HG03280 (cell line): ENCODE results near the gene ADAM19.
A peak's percentile ranks its signal among the peaks of the same experiment; 100 is the strongest.
"Not testable (repeated sequence)": the region's sequence is repeated elsewhere in the genome, so short reads cannot be mapped to it uniquely, and the experiment has no call there.

Source experiments
- ATAC-seq: cut with Tn5 transposase; IDR thresholded peaks from one replicate; pipeline ENCODE4 v1.9.1; 2021; ENCODE audit warnings: mild to moderate bottlenecking, moderate library complexity; ENCODE audit not compliant: unreplicated experiment

Gene ADAM19

DNA sequence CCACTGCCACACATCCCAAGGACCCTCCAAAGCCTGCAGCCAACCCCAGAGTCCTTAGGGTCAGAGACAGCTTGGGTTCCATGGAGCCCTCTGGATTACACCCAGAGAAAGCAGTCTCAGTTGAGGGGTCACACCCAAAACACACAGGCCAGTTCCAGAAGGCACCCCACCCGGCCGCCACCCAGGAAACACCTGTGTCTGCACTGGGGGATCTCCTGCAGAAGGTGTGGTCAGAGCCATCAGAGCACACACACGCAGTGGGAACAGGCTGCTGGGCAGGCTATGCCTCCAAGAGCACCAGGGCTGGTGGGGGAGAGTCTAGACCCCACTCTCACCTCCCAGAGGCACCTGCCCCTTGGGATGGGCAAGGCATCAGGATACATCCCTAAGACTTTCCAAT lies 88.2 kb downstream of the ADAM19 start:
- ATAC-seq = peak; percentile 40

DNA sequence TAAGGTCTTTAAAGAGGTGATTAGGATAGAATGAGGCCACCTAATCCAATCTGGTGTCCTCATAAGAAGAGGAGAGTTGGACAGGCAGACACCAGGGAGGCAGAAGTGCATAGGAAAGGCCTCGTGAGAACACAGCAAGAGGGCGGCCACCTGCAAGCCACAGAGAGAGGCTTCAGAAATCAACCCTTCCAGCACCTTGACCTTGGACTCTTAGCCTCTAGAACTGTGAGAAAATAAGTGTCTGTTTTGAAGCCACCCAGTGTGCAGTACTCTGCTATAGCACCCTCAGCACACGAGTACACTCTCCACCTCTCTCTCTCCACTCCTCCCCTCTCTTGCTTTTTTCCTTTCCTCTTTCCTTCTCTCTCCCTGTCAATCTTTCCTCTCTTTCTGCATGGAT lies 88.7 kb downstream of the ADAM19 start:
- peak; percentile 60 for ATAC-seq

DNA sequence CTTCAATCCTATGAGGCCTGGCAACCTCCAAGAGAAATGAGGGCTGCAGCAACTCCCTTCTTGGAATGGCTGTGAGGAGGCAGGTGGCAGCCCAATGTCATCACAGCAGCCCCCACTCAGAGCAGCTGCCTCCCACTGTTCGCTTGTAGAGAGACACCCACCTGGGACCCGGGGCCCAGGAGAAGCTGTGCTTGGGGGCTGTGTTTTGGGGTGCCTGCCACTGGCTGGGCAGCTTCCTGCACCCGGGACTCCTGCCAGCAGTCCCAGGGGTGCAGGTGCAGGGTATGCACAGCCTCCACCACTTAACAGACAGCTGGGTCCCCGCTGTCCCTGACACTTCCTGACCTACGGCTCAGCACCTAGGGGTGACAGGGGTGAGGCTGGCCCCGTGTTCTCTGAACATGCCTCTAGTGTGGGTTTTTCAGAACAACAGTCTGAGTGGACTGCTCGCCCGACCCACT lies 89.3 kb downstream of the ADAM19 start:
- ATAC-seq = peak; percentile 38

DNA sequence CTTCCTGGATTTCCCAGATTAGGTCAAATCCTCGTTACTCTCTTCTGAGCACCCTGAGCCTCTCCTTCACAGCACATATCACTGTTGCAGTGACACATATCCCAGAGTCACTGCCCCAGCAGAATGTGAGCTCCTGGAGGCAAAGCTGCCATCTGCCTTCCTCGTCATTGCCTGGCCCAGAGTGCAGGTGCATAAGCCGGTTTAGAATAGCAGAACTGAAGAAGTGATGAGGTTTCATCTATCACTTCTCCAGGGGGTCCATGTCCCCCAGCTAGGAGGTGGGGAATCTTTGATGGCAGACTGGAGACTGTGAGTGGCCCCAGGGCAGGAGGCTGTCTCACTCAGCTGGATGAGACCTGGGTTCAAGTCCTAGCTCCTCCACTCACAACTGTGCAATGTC lies 89.8 kb downstream of the ADAM19 start:
- ATAC-seq = peak; percentile 45

DNA sequence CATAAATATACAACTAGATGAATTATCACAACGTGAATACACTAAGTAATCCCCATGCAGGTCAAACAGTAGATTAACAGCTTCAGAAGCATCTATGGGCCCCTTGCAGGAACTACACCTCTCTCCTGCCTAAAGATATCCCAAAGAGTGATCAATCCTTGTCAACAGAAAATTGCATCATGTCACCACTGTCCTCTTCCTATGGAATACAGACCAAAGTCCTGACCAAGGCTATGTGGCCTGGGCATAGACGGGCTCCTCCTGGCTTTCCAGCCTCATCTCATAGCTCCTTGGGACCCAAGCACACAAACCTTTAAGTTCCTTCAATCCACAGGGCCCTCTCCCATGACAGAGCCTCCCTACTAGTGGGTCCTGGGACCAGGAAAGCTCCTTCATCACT lies 90.2 kb downstream of the ADAM19 start:
- ATAC-seq = peak; percentile 2

DNA sequence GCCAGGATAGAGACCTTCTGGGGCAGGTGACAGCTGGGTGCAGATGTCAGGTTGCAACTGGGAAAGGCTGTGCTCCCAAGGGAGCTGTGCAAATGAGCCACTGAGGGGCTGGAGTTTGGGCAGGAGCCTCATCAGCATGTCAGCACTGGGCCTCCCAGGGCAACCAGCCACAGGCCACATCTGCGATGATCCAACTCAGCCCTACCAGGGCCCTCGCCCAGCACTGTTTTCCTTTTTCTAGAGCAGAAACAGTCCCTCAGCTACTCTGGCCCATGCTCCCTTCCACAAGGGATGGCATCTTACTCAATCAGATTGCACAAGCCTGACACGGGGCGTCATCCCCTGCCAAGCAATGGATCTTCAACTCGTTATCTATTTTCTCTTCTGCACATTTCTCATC lies 90.8 kb downstream of the ADAM19 start:
- ATAC-seq = no peak

DNA sequence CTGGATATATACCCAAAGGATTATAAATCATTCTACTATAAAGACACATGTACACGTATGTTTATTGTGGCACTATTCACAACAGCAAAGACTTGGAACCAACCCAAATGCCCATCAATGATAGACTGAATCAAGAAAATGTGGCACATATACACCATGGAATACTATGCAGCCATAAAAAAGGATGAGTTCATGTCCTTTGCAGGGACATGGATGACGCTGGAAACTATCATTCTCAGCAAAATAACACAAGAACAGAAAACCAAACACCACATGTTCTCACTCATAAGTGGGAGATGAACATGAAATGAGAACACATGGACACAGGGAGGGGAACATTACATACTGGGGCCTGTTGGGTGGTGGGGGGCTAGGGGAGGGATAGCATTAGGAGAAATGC lies 92.9 kb downstream of the ADAM19 start:
- not testable (repeated sequence) for ATAC-seq

DNA sequence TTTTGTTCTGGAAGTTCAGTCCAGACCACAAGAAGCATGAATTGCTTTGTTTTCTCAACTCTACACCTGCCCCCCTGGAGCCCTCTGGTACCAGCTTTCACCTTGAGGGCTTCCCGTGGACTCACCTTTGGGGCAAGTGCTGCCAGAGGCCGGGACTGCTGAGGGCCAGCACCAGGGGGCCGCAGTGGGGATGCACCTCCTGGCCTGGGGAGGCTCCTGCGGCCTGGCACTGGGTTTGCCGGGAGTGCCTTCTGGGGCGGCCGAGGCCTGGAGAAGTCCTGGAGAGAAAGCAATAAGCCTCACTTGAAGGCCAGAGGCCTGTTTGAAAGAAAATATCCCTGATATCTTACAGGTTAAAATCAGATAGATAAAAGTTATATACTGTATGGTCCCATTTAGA lies 93.9 kb downstream of the ADAM19 start:
- ATAC-seq = no peak

DNA sequence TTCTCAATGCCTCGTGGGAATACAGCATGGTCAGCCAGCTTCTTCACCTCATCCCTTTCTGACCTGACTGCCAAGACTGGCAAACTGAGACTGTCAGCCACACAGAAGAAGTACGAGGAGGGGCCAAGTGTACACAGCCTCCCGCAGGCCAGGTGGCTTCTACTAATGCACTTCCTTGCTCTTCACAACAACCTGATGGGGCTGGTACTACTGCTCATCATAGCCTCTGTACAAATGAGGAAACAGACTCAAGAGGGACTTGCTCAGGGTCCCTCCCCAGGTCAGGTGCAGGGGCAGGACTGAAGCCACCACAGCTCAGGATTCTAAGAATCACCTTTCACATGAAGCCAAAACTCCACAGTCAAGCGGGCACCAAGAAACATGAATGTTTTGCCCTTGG lies 94.3 kb downstream of the ADAM19 start:
- no peak for ATAC-seq

DNA sequence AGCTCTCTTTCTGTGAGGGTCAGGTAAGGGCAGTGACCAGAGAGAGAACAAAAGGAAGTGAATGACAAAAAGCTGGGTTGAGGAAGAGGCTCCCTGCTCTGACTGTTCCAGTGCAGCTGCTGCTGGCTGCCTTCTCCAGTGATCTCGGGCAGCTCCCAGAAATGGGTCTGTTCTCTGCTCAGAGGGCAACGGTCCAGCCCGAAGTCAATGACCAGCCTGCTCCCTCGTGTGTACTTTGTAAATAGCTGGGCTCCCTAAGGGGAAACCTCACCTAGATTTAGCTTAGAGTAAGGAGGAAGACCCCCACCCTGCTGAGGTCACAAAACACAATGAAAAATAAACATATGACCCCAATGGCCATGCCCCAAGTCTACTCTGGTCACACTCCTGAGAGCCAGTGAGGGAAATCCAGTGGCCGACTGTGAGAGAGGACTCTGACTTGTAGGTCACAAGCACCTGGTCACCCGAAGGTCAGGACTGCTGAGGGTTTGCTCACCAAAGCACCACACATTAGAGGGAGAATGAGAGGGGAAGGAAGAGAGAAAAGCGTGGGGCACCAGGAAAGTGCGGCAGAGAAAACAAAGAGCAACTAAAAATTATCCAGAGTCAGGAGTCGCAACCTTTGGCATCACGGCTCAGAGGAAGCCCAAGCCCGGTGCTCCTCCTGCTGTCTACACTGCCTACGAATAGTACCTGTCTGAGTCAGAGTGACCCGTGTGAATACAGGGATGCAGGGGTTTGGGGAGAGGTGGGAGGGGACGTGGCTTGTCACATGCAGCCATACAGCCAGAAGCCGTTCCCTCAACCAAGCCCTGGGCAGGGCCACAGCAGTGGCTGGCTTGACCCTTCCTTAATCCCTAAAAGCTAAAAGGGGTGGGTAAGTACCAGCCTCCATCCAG lies 95.7 kb downstream of the ADAM19 start:
- no peak for ATAC-seq

DNA sequence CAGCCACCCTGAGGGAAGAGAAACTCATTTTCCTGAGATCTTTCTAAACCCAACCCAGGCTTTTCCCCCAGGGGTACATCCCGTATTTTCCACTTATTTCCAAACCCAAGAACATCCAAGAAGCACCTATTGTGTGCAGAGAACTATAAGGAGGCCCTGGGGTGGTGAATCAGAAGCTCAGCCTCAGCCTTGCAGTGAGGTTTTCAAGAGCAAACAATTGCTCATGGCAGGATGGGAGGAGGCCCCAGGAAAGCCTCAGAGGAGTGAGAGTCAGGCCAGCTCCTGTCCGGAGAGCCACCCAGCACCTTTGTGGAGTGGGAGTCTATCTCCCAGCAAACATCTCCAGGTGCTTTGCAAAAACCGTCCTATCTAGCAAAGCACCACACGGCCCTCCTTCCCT lies 96.4 kb downstream of the ADAM19 start:
- no peak for ATAC-seq

DNA sequence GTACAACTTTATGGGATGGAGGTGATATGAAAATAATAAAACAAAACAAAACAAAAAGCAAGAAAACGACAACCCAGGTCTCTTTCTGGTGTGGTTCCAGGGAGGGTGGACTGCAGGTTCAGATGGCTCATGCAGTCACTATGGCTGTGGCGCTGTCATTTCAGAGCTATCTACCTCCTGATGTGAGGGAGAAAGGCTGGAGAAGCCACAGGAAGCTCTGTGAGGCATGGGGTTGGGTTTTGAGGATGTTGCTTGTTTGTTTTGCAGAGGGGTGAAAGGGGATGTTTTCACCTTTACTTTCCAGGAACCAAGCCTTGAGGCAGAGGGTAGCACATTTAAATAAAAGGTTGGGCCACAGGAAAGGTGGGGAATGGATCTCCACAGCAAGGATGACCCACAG lies 96.8 kb downstream of the ADAM19 start:
- ATAC-seq = no peak

DNA sequence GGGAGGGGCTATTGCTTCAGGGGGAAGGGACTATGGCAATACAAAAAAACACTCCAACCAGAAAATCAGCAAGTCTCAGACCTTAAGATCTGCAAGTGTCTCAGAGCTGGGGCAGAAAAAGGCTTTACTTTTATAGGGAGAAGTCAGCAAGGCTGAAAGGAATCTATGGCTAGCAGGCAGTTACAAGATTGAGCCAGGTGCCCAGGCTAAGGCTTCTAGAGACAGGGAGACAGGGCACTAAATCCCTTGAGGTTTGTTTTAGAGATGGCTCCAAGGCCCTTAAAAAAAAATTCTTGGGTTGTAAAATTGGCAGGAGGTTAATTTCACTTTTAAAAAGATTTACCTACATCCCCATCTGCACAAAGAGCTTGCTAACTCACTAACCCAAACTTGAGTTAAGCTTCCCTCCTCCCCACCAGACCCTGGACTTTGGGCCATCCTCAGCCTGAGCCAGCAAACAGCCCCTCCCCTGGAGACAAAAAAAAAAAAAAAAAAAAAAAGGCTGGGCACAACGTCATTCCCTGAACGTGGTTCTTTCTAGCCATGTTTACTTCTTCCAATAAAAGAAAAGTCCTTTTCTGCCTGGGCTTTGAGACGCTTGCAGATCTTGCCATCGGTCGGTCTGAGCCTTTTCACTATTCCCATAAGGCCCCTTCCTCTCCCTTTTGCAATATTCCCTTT lies 97.6 kb downstream of the ADAM19 start:
- ATAC-seq = no peak

DNA sequence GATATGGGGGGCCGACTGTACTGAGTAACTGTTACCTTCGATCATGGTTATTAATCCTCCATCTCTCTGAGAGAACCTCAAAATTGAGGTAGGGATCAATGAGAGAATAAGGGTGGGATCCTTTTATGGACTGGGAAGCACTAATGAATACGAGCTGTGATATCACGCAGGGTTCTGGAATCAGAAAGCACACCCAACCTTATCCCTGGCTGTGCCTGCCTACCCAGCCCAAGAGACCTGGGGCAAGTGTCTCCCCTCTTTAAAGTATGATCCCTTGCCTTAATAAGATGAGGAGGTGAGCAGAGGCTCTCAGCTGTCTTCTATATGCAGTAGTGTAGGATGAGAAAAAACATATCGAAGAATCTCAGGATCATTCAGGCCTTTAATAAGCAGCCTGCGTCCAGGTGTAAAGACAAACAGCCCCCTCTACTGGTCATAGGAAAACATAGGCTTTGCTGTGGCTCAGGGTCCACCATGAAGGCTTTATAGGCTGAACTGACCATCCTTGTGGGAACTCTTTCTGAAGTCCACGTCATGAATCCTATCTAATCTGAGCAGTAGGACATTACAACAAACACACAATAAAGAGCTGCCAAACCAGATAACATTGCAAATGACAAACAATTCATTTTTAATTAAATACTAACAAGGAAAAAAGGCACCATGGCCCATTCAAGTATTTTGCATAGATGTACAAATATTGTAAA lies 98.7 kb downstream of the ADAM19 start:
- ATAC-seq = no peak

DNA sequence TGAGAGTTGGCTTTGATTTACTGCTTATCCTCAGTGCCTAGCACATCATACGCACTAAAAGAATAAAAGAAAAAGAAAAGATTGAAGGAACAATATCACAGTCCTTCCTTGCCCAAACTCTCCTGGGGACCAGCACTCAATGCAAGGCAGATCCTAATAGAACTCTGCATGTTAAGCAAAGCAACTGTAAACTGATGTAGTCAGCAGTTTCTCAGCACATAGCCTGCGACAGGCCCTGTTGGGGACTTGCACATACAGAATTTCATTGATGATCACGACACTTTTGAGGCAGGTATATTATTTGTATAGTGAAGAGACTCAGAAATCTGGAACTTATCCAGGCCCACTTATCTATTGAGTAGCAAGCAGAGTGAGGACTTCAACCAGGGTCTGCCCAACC lies 100.1 kb downstream of the ADAM19 start:
- no peak for ATAC-seq

DNA sequence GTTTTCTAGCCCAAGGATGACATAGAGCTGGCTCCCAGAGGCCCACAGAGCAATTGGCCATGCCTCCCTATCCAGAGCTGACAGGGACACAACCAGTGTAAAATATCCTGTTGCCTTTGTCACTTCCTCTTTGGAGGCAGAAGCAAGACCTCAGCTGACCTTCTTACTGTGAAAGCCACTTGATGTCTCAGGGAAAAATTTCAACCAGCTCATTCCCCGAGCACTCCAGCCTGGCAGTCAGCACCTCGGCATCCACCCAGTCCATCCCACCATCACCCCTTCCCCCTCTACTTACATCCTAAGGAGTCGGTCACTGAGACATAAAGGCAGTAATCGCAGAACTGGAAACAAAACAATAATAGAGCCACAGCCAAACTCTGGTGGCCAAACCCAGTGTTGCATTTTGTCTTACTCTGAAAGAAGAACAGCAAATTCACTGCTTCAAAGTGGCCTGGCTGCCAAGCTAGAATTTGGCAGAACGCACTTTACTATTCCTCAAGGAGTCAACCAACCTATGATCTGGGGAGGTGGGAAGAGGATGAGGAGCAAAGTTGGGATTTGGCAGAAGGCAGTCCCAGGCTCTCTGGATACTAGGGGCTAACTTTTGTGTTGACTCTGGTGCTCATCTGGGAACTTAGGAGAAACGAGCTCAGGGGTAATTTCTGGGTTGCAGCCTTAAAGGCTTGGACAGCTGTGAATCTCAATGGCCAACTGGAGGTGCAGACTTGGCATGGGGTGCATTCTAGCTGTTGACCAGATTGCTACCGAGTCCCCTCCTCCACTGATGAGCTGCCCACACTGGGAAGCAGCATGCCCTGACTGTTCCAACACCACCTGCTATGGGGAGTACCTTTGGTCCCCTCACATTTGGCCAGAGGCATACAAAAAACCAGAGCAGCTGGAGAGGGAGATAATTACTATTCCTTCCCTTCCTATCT lies 101.9 kb downstream of the ADAM19 start:
- ATAC-seq = no peak

DNA sequence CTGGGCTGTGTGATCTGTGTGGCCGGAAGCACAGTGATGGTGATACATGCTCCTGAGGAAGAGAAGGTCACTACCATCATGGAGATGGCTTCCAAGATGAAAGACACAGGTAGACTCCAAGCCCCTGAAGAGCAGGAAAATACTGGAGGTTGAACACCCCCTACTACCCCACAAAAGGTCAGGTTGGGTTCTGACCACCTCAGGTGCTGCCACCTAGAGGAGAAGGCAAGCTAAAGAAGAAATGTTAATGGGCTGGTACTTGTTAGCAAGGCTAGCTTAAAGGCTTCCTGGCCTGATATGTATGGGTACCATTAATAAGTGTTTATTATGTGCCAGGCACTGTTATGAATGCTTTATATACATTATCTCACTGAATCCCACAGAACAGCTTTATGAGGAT lies 103.9 kb downstream of the ADAM19 start:
- no peak for ATAC-seq

DNA sequence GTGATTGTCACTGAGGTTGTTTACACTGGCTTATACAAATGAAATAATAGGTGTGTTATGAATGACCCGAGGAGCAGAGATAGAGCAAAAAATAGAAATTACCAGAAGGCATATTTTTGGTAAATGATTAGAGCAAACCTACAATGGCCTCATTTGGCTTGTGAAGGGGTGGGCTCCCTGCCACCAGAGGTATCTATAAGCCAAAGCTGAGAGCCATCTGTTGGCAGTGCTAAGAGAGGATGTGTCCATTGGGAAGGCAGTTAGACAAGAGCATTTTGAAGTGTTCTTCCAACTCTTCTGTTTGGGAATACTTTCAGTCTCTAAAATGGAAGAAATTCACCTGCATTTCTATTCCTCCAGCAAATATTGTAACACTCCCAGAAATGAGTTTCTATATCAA lies 104.9 kb downstream of the ADAM19 start:
- ATAC-seq = no peak

DNA sequence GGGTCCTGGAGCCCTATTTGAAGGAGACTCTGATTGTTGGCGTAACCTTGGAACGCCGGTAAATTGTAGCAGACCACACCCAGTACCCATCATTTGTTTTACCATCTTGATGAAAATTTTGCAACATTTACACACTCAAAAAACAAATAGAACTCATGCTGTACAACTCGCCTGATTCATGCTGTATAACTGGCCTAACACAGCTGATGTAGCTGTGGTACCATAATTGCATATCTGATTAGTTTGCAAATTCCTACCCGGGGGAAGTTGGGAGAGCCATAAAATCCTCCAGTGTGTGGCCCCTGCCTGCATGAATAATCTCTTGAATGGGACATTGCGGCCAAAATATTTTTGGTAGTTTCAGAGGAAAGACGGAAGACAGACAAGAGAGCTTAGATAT lies 105.9 kb downstream of the ADAM19 start:
- ATAC-seq = no peak

DNA sequence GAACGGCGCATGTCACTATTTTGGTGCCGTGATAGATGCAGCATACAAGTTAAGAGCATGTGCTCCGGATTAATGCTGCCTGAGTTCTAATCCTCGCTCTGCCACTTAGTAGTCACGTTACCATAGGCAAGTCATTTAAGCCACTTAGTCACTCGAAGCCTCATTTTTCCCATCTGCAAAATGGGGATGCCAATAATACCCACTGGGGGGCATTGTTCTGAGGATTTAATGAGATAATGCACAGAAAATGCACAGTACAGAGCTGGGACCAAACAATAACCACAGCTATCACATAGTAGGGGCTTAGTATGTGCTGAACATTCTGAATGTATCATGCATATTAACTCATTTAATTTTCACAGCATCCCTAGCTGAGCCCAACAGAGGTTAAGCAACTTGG lies 106.5 kb downstream of the ADAM19 start:
- no peak for ATAC-seq
